GM19240 (cell line): ENCODE results near the gene CALR3.
"Not testable (repeated sequence)": the region's sequence is repeated elsewhere in the genome, so short reads cannot be mapped to it uniquely, and the experiment has no call there.

Experiments used
- DNase-seq: peaks from one replicate; pipeline ENCODE4 v3.0.0; 2011; ENCODE audit warnings: low spot score; ENCODE audit not compliant: insufficient read length

Gene CALR3

GRCh38 chr19:16497042-16497441 lies 1.1 kb upstream of the CALR3 start:
- DNase-seq: no peak

- DNase-seq: no peak
Observed at GRCh38 chr19:16496613-16496983, 631 bp upstream of the CALR3 start.

GRCh38 chr19:16486476-16486875 lies 9.5 kb downstream of the CALR3 start:
- DNase-seq: not testable (repeated sequence)

- DNase-seq: no peak
Observed at GRCh38 chr19:16482745-16483144, 13.2 kb downstream of the CALR3 start.

GRCh38 chr19:16477311-16477710 lies 18.7 kb downstream of the CALR3 start:
- DNase-seq: no peak

- no peak for DNase-seq
Observed at GRCh38 chr19:16476401-16476800, 19.6 kb downstream of the CALR3 start.

GRCh38 chr19:16473875-16474392 lies 22.0 kb downstream of the CALR3 start:
- DNase-seq: no peak

GRCh38 chr19:16472992-16473391 lies 23.0 kb downstream of the CALR3 start:
- DNase-seq: no peak

- not testable (repeated sequence) for DNase-seq
Observed at GRCh38 chr19:16472559-16472899, 23.4 kb downstream of the CALR3 start.

GRCh38 chr19:16470911-16471811 lies 24.8 kb downstream of the CALR3 start:
- DNase-seq: no peak

GRCh38 chr19:16470541-16470910 lies 25.4 kb downstream of the CALR3 start:
- DNase-seq: no peak

- DNase-seq: no peak
Observed at GRCh38 chr19:16467581-16467980, 28.4 kb downstream of the CALR3 start.

- not testable (repeated sequence) for DNase-seq
Observed at GRCh38 chr19:16466802-16467427, 29.1 kb downstream of the CALR3 start.

GRCh38 chr19:16465239-16465638 lies 30.7 kb downstream of the CALR3 start:
- no peak for DNase-seq

GRCh38 chr19:16463991-16464575 lies 31.9 kb downstream of the CALR3 start:
- DNase-seq: no peak

- DNase-seq: no peak
Observed at GRCh38 chr19:16463341-16463990, 32.5 kb downstream of the CALR3 start.

GRCh38 chr19:16462757-16463250 lies 33.2 kb downstream of the CALR3 start:
- no peak for DNase-seq

GRCh38 chr19:16461630-16462051 lies 34.3 kb downstream of the CALR3 start:
- no peak for DNase-seq

GRCh38 chr19:16460454-16460853 lies 35.5 kb downstream of the CALR3 start:
- no peak for DNase-seq

GRCh38 chr19:16459680-16460079 lies 36.3 kb downstream of the CALR3 start:
- DNase-seq: no peak
